Renal pelvis (tissue), 4 donors: ENCODE results near the gene GLP2R. TPM values are rescaled to one million over a fixed set of nuclear protein-coding genes. Genes with fewer than 3 reads are reported as not detected.
A peak's percentile ranks its signal among the peaks of the same experiment; 100 is the strongest.

Source experiments
- DNase-seq: peaks from one replicate; pipeline ENCODE4 v3.0.0-alpha.2; 2013
- polyA plus RNA-seq, 3 donors: library from polyadenylated mRNA; unstranded; fragments of 120-200 nt; gene quantifications; one replicate each; pipeline ENCODE4 v1.2.1, GENCODE V29; 2013; ENCODE audit not compliant: insufficient read length in 3 of 3

GLP2R gene
- polyA plus RNA-seq, 3 donors = not detected

DNA sequence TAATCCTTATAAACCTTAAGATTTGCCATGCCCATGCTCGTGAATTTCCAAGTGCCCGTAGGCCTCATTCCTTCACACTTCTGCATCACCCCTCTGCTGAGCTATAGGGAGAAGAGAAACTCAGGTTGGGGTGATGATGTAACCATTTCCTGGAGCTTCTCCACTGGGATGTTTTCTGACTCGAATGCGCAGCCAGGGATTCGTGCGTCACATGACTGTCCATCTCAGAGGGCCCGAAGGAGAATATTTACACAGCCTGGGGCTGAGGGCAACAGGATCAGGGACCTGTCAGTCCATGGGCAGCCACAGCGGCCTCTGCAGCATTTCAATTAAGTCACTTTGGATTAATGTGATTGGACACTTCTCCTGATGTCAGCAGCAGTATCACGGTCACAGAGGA, 12.6 kb upstream of the GLP2R start:
- no peak for DNase-seq

DNA sequence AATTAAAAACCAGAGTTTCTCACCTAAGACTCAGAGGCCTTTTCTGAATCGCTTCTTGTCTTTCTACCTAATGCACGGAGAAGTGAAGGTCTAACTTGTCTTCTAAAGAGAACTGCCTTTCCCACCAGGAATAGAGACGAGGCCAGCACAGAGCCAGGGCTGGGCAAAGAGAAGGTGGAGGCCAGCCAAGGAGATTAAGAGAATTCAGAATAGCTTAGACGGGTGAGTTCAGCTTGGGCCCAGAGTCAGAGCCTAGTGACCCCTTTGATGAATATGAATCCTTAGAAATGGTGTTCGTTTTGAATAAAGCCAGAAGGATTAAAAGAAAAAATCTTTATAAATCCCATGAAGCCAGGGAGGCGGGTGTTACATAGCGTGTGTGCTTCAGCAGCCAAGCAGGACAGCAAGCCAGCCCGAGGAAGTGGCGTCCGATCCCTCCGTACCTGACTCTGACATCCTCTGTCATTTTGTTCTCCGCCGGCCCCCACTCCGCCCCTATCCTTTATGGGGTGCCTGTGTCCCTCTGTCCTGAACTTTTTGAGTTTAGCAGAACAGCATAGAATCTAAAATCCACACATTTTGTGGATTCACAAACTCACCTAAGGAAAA, 11.3 kb upstream of the GLP2R start:
- DNase-seq = no peak

- no peak for DNase-seq
Measured at GRCh38 chr17:9816472-9816871, 9.3 kb upstream of the GLP2R start.

- DNase-seq = peak; percentile 58
Measured at GRCh38 chr17:9817086-9817485, 8.6 kb upstream of the GLP2R start.

DNA sequence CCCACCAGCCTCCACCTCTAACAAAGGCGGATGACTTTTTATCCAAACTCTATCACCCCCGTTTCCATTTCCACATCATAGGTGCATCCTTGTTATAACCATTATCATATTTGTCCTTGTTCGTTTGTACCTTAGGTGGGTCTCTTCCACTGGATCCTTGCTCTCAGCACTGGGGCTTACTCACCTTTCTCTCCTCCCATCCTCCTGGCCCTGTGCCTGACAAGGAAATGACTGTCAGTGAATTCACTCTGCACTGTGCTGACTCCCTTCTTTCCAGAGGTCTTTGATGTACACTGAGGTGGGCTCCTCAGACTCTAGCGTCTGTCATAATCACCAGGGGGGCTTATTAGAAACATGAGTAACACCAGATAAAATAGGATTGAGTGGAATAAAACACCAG, 7.0 kb upstream of the GLP2R start:
- DNase-seq = no peak

- DNase-seq = no peak
Measured at GRCh38 chr17:9820448-9820847, 5.3 kb upstream of the GLP2R start.

GRCh38 chr17:9821921-9822320, 3.8 kb upstream of the GLP2R start, which contains the start of gene GSG1L2:
TSS of gene GSG1L2 (minus strand) at chr17:9822079. CDS start at chr17:9822071, 8 bp downstream.
- no peak for DNase-seq

GRCh38 chr17:9824094-9824493, 1.6 kb upstream of the GLP2R start:
- DNase-seq = no peak

GRCh38 chr17:9824797-9825338, 856 bp upstream of the GLP2R start:
- no peak for DNase-seq

- no peak for DNase-seq
Measured at GRCh38 chr17:9828296-9829295, 2.9 kb downstream of the GLP2R start.

- DNase-seq = no peak
Measured at GRCh38 chr17:9829343-9829742, 3.6 kb downstream of the GLP2R start.

DNA sequence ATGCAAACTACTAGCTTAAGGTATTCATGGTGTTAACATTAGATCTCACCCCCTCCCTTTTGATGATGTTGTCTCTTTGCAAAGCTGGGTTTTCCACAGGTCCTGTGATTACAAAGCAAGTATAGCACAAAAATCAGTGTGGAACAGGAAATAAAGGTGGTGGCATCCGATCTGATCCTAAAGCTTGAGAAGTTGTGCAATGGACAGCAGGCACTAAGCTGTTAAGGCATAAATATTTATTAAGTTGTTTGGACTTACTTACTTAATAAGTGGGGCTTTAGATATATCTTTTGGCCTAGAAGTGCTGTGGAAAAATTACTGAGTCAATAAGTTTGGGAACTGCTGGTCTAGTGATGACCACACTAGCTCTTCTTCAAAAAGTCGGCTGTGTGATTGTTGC, 5.0 kb downstream of the GLP2R start:
- DNase-seq = no peak

DNA sequence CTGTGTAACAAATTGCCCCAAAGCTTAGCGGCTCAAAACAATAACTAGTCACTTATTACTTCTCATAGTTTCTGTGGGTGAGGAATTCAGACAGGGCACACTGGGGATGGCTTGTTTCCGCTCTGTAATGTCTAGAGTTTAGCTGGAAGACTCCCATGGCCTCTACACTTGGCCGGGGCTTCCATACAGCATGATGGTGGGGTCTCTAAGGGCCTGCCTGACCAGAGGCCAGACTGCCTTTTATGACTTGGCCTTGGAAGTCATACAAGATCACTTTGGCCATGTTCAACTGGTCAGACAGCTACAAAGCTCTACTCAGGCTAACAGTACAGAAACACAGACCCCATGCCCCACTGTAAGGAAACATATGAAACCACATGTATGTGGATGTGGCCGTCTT, 8.2 kb downstream of the GLP2R start:
- no peak for DNase-seq

- peak; percentile 34 for DNase-seq
Measured at GRCh38 chr17:9837551-9838471, 12.1 kb downstream of the GLP2R start.

DNA sequence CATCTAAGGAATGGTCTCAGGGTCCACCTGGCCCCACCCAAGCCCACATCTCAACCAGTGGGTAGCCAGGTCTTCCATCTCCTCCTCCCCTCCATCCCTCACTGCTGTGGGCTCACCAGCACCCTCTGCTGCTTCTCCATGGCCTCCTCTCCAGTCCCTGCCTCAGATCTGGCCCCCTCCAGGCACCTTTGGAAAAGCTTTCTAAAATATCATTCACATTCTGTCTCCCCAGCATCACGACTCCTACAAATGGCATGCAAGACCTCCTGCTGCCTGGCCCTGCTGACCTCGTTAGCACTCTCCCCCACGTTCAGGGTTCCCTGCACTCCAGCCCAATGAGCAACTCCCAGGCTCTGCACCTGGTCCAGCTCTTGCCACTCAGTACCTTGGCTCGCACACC, 13.7 kb downstream of the GLP2R start:
- no peak for DNase-seq

- no peak for DNase-seq
Measured at GRCh38 chr17:9842057-9842758, 16.5 kb downstream of the GLP2R start.

- DNase-seq = no peak
Measured at GRCh38 chr17:9843152-9844010, 17.7 kb downstream of the GLP2R start.

GRCh38 chr17:9844153-9844552, 18.4 kb downstream of the GLP2R start:
- no peak for DNase-seq

GRCh38 chr17:9845306-9845705, 19.6 kb downstream of the GLP2R start:
- DNase-seq = no peak

DNA sequence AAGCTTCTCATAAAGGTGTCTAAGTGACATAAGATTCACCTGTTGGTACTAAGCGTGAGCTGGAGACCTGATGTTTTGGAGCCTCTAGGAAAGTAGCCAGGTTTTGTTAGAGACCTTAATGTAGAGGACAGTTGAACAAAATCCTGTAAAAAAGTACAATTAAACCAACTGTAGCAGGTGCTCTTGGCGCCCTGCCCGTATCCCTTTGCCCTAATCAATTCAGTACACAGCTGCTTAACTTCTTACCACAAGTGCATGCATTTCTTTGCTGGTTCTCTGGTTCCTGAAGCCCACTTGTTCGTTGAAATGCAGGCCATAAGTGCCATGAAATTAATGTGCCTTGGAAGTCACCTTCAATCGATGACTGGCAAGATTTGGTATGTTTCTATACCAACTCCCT, 24.4 kb downstream of the GLP2R start:
- DNase-seq = no peak
